Neural progenitor cell (in vitro differentiated cells): ENCODE results near the gene TNFSF8. TPM values are rescaled to one million over a fixed set of nuclear protein-coding genes. Genes with fewer than 3 reads are reported as not detected.

Source experiments
- DNase-seq: peaks from one replicate; pipeline ENCODE4 v3.0.0-alpha.2; 2016; ENCODE audit warnings: low spot score
- H2AFZ ChIP-seq: fragments of 200-600 bp; sonication (generic); replicated peaks from 2 replicates; pipeline ENCODE4 v1.6.1; 2016; ENCODE audit warnings: antibody characterized with exemption
- H3F3A ChIP-seq: fragments of 200-600 bp; sonication (generic); 2 replicates; pipeline ENCODE4 v1.6.1; 2016; ENCODE audit warnings: antibody characterized with exemption, low read depth
- H3K27ac ChIP-seq: fragments of 200-600 bp; sonication (generic); 2 replicates; pipeline ENCODE4 v1.5.1; 2016; ENCODE audit warnings: mild to moderate bottlenecking
- H3K27me3 ChIP-seq: fragments of 200-600 bp; sonication (generic); 2 replicates; pipeline ENCODE4 v1.6.1; 2016; ENCODE audit warnings: mild to moderate bottlenecking, moderate library complexity
- H3K36me3 ChIP-seq: fragments of 200-600 bp; sonication (generic); 2 replicates; pipeline ENCODE4 v1.5.1; 2016
- H3K4me1 ChIP-seq: fragments of 200-600 bp; sonication (generic); 2 replicates; pipeline ENCODE4 v1.6.1; 2016; ENCODE audit warnings: mixed run types
- H3K4me2 ChIP-seq: fragments of 200-600 bp; sonication (generic); 2 replicates; pipeline ENCODE4 v1.6.1; 2016
- H3K4me3 ChIP-seq: fragments of 200-600 bp; sonication (generic); 2 replicates; pipeline ENCODE4 v1.5.1; 2016
- H3K79me2 ChIP-seq: fragments of 200-600 bp; sonication (generic); 2 replicates; pipeline ENCODE4 v1.6.1; 2016; ENCODE audit warnings: low read depth
- H3K9ac ChIP-seq: fragments of 200-600 bp; sonication (generic); 2 replicates; pipeline ENCODE4 v1.6.1; 2016
- H3K9me3 ChIP-seq: fragments of 200-600 bp; sonication (generic); 2 replicates; pipeline ENCODE4 v1.5.1; 2016; ENCODE audit warnings: low read depth
- H4K20me1 ChIP-seq: fragments of 200-600 bp; sonication (generic); 2 replicates; pipeline ENCODE4 v1.6.1; 2016; ENCODE audit warnings: low read depth
- H3K27ac Mint-ChIP-seq: 3 replicates; pipeline ENCODE4 v1.8.0; 2021; ENCODE audit warnings: mixed read lengths
- H3K27me3 Mint-ChIP-seq: 2 replicates; pipeline ENCODE4 v1.8.0; 2022; ENCODE audit warnings: low read depth, mild to moderate bottlenecking, inconsistent platforms, moderate library complexity, mixed read lengths; ENCODE audit not compliant: insufficient read depth
- H3K36me3 Mint-ChIP-seq: 3 replicates; pipeline ENCODE4 v1.8.0; 2021; ENCODE audit warnings: mixed read lengths
- H3K4me1 Mint-ChIP-seq: 3 replicates; pipeline ENCODE4 v1.8.0; 2021; ENCODE audit warnings: mixed read lengths
- H3K4me3 Mint-ChIP-seq: 3 replicates; pipeline ENCODE4 v1.8.0; 2021; ENCODE audit warnings: mild to moderate bottlenecking, moderate library complexity, mixed read lengths
- H3K9me3 Mint-ChIP-seq: 3 replicates; pipeline ENCODE4 v1.8.0; 2020; ENCODE audit warnings: mixed read lengths
- EZH2 ChIP-seq: fragments of 200-600 bp; sonication (generic); IDR thresholded peaks from 2 replicates; pipeline ENCODE4 v1.6.1; 2017; ENCODE audit warnings: antibody characterized with exemption, mild to moderate bottlenecking, moderate library complexity
- EZH2phosphoT487 ChIP-seq: fragments of 200-600 bp; sonication (generic); IDR thresholded peaks from 2 replicates; pipeline ENCODE4 v1.6.1; 2017; ENCODE audit warnings: antibody characterized with exemption
- total RNA-seq: library from RNA; depleted of rRNA; stranded (reverse); fragments of >200 nt; gene quantifications from 2 replicates; pipeline ENCODE4 v1.2.3, GENCODE V29; 2015; ENCODE audit warnings: low replicate concordance
- TF ChIP-seq, protein P1 (sequence below): fragments of 200-600 bp; sonication (generic); IDR thresholded peaks from 2 replicates; pipeline ENCODE4 v1.5.1; 2017; ENCODE audit warnings: antibody characterized with exemption, mild to moderate bottlenecking

The TNFSF8 gene
- total RNA-seq, 1 donor from 2014 or later: not detected

- TF ChIP-seq, protein P1, sequence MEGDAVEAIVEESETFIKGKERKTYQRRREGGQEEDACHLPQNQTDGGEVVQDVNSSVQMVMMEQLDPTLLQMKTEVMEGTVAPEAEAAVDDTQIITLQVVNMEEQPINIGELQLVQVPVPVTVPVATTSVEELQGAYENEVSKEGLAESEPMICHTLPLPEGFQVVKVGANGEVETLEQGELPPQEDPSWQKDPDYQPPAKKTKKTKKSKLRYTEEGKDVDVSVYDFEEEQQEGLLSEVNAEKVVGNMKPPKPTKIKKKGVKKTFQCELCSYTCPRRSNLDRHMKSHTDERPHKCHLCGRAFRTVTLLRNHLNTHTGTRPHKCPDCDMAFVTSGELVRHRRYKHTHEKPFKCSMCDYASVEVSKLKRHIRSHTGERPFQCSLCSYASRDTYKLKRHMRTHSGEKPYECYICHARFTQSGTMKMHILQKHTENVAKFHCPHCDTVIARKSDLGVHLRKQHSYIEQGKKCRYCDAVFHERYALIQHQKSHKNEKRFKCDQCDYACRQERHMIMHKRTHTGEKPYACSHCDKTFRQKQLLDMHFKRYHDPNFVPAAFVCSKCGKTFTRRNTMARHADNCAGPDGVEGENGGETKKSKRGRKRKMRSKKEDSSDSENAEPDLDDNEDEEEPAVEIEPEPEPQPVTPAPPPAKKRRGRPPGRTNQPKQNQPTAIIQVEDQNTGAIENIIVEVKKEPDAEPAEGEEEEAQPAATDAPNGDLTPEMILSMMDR: no peak
- no peak for TF ChIP-seq EZH2phosphoT487
- TF ChIP-seq EZH2: no peak
- no peaks in the 10 kb centered on the region for H3F3A ChIP-seq
- no peaks in the 10 kb centered on the region for H3K4me1 ChIP-seq
- H3K27me3 Mint-ChIP-seq: peaks cover 4% of the 10 kb centered on the region
- H3K4me1 Mint-ChIP-seq: no peaks in the 10 kb centered on the region
- no peak overlapping the region for H3K4me3 Mint-ChIP-seq
- H3K36me3 ChIP-seq: no peaks in the 10 kb centered on the region
- H3K9me3 Mint-ChIP-seq: no peaks in the 10 kb centered on the region
- H3K27ac Mint-ChIP-seq: no peak overlapping the region
- no peaks in the 10 kb centered on the region for H4K20me1 ChIP-seq
- H3K4me3 ChIP-seq: no peak overlapping the region
- H3K27ac ChIP-seq: no peak overlapping the region
- no peaks in the 10 kb centered on the region for H3K9me3 ChIP-seq
- H3K9ac ChIP-seq: no peak overlapping the region
- no peak overlapping the region for H3K4me2 ChIP-seq
- no peaks in the 10 kb centered on the region for H3K36me3 Mint-ChIP-seq
- no peaks in the 10 kb centered on the region for H3K79me2 ChIP-seq
- peaks cover 18% of the 10 kb centered on the region for H3K27me3 ChIP-seq
- H2AFZ ChIP-seq: no peak overlapping the region
- no peak for DNase-seq
Observed at GRCh38 chr9:114953959-114954358, 23.6 kb upstream of the TNFSF8 start.

GRCh38 chr9:114953046-114953445 lies 22.7 kb upstream of the TNFSF8 start:
- no peak overlapping the region for H3K4me3 Mint-ChIP-seq
- peaks cover 6% of the 10 kb centered on the region for H3K27me3 Mint-ChIP-seq
- H3K9me3 Mint-ChIP-seq: no peaks in the 10 kb centered on the region
- H3K36me3 Mint-ChIP-seq: no peaks in the 10 kb centered on the region
- no peak for DNase-seq
- H3K4me1 ChIP-seq: no peaks in the 10 kb centered on the region
- no peak overlapping the region for H3K4me2 ChIP-seq
- H3K36me3 ChIP-seq: no peaks in the 10 kb centered on the region
- H3K9ac ChIP-seq: no peak overlapping the region
- no peaks in the 10 kb centered on the region for H3K9me3 ChIP-seq
- H3K79me2 ChIP-seq: no peaks in the 10 kb centered on the region
- no peaks in the 10 kb centered on the region for H3K4me1 Mint-ChIP-seq
- no peaks in the 10 kb centered on the region for H3F3A ChIP-seq
- no peak overlapping the region for H3K27ac ChIP-seq
- peaks cover 26% of the 10 kb centered on the region for H3K27me3 ChIP-seq
- no peak overlapping the region for H3K4me3 ChIP-seq
- TF ChIP-seq EZH2phosphoT487 (no peak), EZH2 (no peak)
- TF ChIP-seq, protein P1: no peak
- no peaks in the 10 kb centered on the region for H4K20me1 ChIP-seq
- H2AFZ ChIP-seq: no peak overlapping the region
- H3K27ac Mint-ChIP-seq: no peak overlapping the region

GRCh38 chr9:114950761-114951160 lies 20.4 kb upstream of the TNFSF8 start:
- Histone ChIP-seq H4K20me1 (no peaks in the 10 kb centered on the region), H2AFZ (no peak overlapping the region), H3K27me3 (peaks cover 49% of the 10 kb centered on the region), H3K4me1 (no peaks in the 10 kb centered on the region), H3F3A (no peaks in the 10 kb centered on the region), H3K4me3 (no peak overlapping the region), H3K79me2 (no peaks in the 10 kb centered on the region), H3K36me3 (no peaks in the 10 kb centered on the region), H3K27ac (no peak overlapping the region), H3K4me2 (no peak overlapping the region), H3K9ac (no peak overlapping the region), H3K9me3 (no peaks in the 10 kb centered on the region)
- Mint-ChIP-seq H3K4me1 (no peaks in the 10 kb centered on the region), H3K36me3 (no peaks in the 10 kb centered on the region), H3K27me3 (peaks cover 3% of the 10 kb centered on the region), H3K9me3 (no peaks in the 10 kb centered on the region), H3K27ac (no peak overlapping the region), H3K4me3 (no peak overlapping the region)
- DNase-seq: no peak
- TF ChIP-seq EZH2phosphoT487 (no peak), EZH2 (no peak)
- TF ChIP-seq, protein P1: no peak
